LHCN-M2 (cell line): ENCODE data around the gene SLC66A3. TPM values are rescaled to one million over a fixed set of nuclear protein-coding genes. Genes with fewer than 3 reads are reported as not detected.
A peak's percentile ranks its signal among the peaks of the same experiment; 100 is the strongest.

Source experiments
- DNase-seq: peaks from one replicate; pipeline ENCODE4 v3.0.0-alpha.2; 2012; ENCODE audit warnings: low read depth
- total RNA-seq: library from RNA; depleted of rRNA; stranded (reverse); fragments of >200 nt; gene quantifications from 2 replicates; pipeline ENCODE4 v1.2.3, GENCODE V29; 2014

Gene SLC66A3
- total RNA-seq, 1 experiment from 2014 or later = 55.9 TPM

DNA sequence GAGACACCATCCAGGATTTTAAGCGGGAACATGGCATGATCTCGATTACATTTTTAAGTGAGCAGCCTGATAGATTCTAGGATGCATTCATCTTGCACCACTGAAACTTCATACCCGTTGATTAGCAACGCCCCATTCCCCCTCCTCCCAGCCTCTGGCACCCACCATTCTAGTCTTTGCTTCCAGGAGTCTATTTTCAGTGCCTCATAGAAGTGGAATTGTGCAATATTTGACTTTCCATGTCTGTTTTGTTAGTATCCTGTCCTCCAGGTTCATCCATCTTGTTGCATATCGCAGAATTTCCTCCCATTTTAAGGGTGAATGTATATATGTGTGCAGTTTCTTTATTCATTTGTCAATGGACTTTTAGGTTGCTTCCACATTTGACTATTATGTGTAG lies 20.9 kb upstream of the SLC66A3 start:
- no peak for DNase-seq

DNA sequence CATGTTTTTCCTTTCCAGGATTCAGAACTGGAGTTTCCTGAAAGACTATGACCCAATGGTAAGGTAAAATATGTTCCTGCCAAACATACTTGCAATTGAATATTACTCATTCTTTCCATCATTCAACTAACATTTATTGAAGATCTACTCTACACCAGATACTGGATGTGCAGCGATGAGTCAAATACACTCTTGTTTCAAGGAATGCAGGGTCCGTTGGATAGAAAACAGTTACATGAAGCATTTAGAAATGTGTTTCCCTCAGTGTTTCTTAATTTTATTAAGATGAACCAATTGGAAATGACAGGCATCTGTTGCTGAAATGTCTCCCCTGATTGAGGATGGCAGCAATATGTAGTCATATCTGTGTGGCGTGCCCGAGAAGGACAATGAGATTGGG lies 14.8 kb upstream of the SLC66A3 start:
- DNase-seq = peak; percentile 14

DNA sequence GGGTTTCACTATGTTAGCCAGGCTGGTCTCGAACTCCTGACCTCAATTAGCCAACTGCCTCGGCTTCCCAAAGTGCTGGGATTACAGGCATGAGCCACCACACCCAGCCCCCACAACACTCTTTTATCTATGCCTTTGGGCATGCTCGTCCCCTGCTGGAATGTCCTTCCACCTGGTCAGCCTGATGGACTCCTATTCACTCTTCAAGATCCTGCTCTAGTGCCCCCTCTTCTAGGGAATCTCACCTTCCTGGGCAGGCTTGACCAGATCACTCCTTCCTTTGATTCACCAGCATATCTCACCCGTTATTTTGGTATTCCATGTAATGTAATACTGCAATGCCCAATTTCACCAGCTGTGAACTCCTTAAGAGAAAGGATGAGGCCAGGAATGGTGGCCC lies 13.9 kb upstream of the SLC66A3 start:
- no peak for DNase-seq

DNA sequence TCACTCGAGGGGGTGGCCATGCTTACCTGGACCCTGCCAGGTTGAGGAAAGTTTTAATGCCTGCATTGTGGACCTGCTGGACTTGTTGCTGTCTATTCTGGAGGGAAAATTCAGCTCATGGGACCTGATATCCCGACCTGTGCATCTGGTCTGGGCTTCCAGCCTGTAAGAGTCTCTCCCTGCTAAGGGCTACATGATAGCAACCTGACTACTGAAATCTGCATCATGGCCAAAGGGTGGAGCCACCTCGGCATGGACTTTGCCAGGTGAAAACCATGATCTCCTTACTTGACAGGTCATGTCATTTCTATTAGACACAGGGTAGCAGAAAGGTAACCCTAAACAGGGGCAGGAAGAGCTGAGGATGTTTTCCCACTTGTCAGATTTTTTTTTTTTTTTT lies 12.9 kb upstream of the SLC66A3 start:
- no peak for DNase-seq

DNA sequence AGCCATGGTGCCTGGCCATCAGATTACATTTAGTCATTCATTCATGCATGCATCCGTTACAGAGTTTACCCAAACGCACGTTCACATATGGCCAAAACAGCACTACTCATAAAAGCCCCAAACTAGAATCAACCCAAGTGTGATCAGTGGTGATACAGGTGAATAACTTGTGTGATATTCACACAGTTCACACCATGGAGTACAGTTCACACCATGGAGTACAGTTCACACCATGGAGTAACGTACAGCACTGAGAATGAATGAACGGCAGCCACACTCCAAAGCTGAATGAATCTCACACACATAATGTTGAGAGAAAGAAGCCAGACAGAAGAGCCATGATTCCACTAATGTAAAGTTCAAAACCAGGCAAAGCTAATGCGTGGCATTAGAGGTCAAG lies 12.3 kb upstream of the SLC66A3 start:
- no peak for DNase-seq

DNA sequence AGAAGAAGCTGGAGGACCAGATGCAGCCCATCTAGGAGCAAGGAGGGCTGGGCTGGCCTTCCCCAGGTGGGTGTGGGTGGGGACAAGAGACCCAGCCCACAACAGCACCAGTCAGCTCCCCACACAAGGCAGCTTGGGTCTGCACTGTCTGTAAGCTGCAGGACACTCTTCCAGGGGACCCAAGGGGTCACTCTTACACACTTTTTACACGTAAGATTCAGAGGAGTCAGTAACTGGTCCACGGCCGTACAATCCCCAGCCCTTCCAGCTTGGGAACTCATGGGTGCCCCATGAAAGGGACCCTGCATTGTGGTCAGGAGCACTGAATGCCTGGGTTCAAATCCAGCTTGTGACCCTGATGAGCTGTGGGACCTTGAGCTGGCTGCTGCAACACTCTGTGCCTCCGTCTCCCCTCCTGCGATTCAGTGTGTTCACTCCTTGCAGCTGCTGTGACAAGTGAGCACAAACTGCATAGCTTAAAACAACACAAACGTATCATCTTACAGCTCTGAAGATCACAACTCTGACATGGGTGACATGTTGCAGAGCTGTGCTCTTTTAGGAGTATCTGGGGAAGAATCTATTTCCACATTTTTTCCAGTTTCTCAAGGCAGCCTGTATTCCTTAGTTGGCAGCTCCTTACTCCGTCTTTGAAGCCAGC lies 11.1 kb upstream of the SLC66A3 start:
- no peak for DNase-seq

DNA sequence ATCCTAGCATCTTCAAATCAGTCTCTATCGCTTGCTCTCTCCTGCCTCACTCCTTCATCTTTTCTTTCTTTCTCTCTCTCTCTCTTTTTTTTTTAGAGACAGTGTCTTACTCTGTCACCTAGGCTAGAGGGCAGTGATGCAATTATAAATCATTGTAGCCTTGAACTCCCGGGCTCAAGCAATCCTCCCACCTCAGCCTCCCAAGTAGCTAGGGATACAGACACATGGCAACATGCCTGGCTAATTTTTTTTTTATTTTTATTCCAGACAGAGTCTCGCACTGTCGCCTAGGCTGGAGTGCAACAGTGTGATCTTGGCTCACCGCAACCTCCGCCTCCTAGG lies 10.6 kb upstream of the SLC66A3 start:
- no peak for DNase-seq

DNA sequence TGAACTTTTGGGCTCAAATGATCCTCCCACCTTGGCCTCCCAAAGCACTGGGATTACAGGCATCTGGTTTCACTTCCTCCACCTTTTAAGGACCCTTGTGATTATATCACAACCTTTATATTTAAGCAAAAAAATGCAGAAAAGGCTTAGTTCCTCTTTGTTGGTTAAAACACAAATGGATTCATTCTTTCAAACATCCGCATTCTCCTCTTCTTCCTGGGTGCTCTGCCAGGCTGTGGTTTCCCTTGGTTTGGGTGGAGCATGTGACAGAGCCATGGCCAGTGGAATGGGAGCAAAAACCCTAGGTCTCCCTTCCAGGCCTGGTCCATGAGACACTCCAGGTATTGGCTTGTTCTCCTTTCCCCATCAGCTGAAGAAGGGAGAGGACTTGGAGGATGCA lies 9.9 kb upstream of the SLC66A3 start:
- DNase-seq = no peak

DNA sequence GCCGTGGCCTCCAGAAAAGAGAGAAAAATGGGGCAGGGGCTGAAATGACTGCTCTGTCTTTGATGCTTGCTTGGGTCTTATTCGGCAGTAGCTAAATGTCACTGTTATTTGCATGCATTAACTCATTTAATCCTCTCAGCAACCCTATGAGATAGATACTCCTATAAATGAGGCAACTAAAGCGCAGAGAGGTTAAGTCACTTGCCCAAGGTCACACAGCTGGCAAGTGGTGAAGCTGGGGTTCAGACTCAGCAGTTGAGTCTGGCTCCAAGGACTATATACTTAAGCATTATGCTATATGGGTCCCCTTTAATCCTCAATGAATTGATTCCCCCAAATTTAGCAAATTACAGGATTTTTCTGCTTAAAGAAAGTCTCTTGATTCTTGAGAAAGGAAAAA lies 9.2 kb upstream of the SLC66A3 start:
- no peak for DNase-seq

DNA sequence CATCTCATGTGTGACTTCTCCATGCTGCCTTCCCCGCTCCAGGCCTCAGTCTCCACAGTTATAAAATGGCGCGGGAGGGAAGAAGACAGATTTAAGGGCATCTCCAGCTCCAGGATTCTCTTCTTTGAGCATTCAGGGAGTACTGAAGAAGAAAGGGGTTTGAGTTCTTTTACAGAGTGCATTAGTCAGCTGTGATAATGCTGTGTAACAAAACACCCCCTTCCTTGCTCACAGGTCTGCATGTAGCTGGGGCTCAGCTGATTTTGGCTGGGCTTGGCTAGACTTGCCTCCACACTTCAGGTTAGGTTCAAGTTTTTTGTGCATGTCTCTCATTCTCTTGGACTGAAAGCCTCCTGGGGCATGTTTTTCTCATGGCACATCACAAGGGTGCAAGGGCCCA lies 8.0 kb upstream of the SLC66A3 start:
- DNase-seq = no peak

DNA sequence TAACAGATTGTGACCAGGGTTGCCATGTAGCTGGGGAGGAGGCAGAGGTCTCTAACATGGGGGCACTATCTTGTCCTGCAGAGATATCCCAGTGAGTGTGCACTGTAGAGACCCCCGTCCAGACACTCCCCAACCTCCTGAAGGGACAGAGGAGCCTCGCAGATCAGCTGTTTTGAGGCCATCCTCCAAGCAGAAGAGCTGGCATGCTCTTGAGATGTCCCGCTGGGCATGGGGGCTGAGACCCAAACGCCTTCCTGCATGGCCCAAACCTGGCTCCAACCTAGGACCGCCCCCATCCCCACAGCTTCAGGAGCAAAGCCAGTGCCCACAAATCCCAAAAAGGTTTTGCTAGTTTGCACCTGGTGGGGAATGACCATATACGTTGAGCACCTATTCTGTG lies 2.7 kb upstream of the SLC66A3 start:
- DNase-seq = no peak

DNA sequence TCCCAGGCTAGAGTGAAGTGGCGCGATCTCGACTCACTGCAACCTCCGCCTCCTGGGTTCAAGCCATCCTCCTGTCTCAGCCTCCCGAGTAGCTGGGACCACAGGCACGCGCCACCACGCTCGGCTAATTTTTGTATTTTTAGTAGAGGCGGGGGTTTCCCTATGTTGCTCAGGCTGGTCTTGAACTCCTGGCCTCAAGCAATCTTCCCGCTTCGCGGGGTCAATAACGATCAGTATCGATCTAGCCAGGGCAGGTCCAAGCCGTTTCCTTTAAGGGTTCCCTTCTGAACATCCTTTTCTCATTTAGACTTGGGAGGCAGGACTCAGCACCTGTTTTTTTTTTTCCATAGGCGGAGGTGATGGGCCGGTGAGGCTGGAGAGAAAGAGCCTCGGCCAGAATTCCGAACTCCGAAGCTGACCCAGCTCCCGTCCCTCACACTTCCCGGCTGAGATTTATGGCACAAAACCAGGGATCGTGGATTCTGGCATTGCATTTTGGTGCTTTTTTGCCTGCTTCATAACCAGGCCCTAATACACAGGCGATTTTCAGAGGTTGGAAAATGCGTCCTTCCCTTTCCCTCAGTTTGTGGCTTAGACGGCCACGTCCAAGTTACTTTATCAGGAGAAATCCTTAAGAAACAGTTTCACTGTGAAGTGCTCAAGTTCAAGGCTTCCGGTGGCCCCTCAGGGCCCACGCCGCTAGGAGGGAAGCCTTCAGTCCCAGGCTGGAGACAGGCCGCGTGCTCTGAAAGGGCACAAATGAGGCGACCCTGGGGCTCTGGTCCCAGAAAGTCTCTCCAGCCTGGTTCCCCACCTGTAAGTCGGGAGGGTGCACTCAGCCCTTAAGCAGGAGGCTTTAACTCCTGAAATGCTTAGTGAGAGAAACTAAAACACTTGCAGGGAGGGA lies 998 bp upstream of the SLC66A3 start:
- DNase-seq = no peak

DNA sequence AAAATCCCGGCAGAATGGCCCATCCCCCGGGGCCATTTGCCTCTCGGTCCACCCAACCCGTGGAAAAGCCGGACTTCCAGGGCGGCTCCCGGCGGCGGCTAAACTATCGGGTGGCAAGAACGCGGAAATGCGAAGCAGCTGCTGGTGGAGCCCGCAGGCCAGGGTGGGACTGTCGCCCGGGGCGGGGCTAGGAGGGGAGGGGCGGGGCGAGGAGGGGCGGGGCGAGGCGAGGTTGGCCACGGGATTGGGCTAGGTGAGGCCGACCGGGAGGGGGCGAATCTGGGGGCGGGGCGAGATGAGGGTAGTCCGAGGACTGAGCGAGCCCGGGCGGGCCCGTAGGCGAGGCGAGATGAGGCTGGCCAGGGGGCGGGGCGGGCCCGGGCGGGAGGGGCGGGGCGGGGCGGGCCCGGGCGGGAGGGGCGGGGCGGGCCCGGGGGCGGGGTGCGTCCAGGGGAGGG lies 315 bp upstream of the SLC66A3 start:
- DNase-seq = peak; percentile 92

DNA sequence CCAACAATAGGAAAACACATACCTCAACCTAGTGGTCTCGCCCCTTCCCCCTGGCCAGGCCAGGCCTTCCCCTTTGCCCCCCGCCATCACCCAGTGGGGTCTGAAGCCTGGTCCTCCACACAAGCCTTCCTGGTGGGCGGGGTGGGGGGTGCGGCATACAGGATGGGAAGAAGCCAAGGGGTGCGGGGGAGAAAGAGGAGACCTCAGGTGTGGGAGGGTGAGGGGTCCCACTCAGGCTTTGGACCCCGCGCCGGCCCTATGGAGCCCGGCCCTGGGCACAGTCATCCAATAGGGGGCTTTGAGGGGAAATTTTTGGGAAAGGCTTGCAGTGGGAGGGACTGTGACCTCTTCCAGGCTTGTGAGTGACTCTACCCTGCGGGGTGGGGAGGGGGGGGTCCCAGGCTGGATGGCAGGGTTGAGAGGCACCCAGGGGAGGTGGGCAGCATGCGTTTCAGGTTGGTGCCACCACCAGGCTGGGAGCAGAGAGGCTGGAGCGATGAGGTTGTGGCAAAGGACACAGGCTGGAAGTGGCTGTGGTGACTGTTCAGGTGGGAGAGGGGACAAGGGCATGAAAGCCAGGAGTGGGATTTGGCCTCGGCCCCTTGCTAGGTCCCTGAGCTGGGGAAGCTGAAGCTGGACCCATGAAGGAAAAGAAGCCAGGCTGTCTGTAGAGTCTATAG lies 1.3 kb downstream of the SLC66A3 start:
- no peak for DNase-seq

DNA sequence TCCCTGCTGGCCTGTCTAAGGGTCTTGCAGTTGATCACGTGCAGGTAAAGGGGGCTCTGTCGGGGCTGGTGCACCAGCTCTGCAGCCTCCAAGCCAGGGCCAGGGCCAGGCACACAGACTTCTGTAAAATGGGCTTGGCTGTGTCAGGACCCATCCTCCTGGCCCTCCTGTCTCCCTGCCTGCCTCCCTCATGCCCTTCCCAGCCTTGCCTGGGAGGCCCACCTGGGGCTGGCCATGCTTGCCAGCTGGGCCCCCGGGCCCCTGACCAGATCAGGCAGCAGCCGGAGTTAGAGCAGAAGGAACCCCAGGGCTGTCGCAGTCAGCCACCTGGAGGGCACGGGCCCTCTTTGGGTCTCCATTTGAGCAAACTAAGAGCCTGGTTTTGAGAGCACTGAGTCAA lies 2.0 kb downstream of the SLC66A3 start:
- DNase-seq = no peak

DNA sequence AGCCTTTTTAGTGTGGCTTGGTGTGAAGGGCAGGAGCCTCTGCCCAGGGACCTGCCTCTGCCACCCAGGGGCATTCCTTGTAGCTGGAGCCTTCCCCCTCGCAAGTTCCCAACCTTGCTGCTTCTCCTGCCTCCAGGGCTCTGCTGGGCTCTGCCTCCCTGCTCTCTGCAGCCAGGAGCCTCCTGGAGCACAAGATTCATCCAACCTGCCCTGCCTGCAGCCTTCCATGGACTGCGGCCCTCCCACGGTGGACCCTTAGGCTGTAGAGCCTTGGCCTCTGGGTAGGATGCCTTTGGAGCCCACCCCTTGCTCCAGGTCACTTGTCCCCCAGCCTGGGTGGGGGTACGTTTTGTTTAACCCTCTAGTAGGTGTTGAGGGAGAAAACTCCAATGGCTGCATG lies 2.5 kb downstream of the SLC66A3 start:
- DNase-seq = no peak

DNA sequence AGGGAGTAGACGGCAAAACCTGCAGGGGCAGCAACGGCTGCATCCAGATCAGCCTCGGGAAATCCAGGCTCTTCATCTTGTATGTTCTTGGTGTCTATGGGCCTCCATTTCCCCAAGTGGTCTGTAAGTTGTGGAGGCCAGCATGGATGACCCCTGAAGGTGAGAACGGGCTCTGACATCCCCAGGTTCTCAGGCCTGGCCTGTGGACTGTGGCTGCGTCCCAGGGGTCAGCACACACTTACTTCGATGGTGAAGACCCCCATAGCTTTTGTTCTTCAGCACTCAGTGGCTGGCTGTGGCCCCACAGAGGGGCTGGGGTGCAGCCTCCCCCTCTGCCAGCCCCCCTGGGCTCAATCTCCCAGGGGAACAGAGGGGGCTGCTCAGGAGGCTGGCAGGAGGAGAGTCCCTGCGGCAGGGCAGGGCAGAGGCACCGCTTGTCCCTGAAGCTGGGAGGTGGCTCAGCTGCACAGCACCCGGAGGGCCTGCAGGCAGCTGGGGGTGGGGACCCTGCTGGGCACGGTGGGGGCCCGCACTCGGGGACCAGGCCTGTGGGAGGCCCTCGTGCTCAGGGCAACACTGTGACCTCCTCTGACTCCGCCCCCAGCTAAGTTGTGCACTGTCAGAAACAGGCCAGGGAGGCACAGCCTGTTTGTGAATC lies 3.8 kb downstream of the SLC66A3 start:
- no peak for DNase-seq

DNA sequence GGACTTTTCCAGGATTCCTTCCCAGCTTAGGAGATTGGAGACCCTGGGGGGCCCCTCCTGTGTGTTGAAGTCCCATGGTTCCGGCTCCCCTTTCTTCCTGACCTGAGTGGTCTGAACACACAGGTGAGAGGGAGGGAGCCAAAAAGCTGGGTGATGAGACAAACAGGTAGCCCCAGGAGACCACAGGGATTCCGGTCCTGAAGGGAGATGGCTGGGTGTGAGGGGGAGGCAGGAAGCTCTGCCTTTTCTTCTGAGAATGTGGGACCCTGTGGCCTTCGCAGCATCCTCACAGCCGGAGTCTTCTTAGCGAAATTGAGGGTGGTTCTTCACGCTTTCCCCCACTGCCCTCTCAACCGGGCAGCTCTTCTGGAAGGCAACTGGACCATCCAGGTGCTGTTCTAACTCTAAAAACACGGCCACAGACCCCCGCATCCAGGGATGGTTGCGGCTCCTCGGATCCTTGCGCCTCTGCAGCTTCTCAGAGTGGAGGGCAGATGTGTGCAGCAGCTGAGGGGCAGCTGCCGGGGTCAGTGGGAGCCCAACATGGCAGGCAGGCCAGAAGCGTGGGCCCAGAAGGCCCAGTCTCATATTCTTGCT lies 4.4 kb downstream of the SLC66A3 start:
- DNase-seq = no peak

DNA sequence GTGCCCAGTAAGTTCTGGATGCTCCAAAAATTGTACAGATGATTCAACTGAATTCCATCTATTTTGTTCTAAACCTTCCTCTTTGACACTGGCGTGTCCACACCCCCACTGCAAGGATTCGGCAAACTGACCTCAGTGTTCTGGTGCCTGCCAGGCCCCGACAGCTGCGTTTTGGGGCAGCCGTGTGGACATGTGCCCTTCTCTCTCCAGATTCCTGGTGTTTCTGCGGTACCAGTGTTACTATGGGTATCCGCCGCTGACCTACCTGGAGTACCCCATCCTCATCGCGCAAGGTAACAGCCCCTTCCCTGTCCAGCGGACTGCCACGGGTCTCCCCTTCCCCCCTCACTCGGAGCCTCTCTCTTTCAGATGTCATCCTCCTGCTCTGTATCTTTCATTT lies 5.0 kb downstream of the SLC66A3 start:
- no peak for DNase-seq

DNA sequence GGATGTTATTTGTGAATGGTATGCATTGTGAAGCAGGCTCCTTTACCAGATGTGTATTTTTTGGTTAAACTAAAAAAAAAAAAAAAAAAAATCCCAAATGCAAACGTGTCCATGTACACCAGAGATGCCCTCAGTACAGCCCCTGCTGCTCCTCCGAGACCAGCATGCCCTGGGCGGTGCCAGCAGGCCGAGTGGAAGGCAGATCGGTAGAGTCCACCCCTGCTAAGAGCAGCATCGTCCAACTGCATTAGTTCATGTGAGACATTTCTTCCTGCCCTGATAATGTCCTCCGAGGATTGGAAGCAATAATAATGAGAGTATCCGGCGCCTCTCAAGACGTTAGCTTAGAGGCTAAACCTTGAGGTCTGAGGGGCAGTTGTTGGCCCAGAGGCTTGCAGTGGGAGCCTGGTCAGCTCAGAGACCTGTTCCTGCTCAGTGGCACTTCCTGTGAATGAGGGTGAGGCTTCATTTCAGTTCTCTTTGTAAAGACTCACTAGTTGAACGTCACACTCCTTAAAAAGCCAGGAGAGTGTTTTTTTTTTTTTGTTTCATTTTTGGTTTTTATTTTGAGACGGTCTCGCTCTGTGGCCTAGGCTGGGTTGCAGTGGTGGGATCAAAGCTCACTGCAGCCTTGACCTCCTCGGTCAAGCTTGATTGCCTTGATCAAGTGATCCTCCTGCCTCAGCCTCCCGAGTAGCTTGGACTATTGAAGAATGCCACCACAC lies 5.6 kb downstream of the SLC66A3 start:
- no peak for DNase-seq

DNA sequence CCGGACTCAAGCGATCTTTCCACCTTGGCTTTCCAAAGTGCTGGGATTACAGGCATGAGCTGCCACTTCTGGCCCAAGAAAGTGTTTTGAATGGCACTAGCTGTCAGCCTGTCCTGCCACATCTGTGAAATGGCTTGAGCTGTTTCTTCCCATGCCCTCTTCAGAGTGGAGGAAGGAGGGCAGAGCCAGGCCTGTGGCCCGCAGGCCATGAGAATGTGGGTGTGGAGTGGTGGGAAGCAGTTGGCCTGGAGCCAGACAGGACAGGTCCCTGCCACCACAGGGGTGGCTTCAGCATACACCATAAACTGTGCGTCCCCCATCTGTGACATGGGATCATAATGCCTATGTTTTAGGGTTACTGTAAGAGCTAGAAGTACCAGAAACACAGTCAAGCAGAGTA lies 6.5 kb downstream of the SLC66A3 start:
- no peak for DNase-seq
